ENCODE results near the gene TLNRD1.

Gene TLNRD1

DNA sequence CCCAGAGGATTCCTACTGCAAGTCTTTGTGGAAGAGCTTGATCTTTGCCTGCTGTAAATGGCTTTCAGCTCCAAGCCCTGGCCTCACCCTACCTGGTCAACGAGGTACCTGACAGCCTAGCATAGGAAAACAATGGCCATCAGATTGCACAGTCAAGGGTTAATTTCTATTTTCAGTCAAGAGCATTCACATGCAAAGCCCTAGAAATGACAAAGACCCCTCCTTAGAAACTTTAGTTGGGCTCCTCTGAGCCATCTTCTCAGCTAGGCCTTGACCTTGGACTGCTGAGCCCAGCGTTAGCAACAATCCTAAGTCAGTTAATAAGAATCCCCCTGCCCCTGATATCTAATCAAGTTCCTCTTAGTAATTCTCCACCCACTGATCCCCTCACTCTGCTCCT is 29.6 kb upstream of the TLNRD1 start:
- Histone ChIP-seq H3K9me2 (ENCODE audit: low read depth, low read length) (no peaks in the 10 kb centered on the region), H3K27ac (ENCODE audit: low read depth, low read length, poor library complexity, severe bottlenecking) (no peak overlapping the region), H3K79me2 (ENCODE audit: insufficient read depth, low read length) (no peaks in the 10 kb centered on the region), H3K4me3 (ENCODE audit: low read depth, low read length, poor library complexity, severe bottlenecking) (no peak overlapping the region), H3K4me2 (ENCODE audit: low read length) (no peak overlapping the region), H3K9me3 (ENCODE audit: low read length) (no peaks in the 10 kb centered on the region), H3F3A (ENCODE audit: insufficient read depth, low read length) (no peaks in the 10 kb centered on the region), H3K4me1 (ENCODE audit: insufficient read depth, low read length, severe bottlenecking) (no peaks in the 10 kb centered on the region), H4K20me1 (ENCODE audit: insufficient read depth, low read length) (no peaks in the 10 kb centered on the region), H3K36me3 (ENCODE audit: insufficient read depth, low read length) (peaks cover 10% of the 10 kb centered on the region; the same call in 1 of the 2 replicates), H3K9ac (ENCODE audit: low read length) (no peak overlapping the region), H3K27me3 (ENCODE audit: insufficient read depth, low read length) (no peaks in the 10 kb centered on the region), H2AFZ (ENCODE audit: low read length) (no peak overlapping the region)
- no peak for TF ChIP-seq EZH2 (IDR thresholded peaks at IDR 0.05; ENCODE audit: borderline replicate concordance, low read length)
- TF ChIP-seq, protein P1, sequence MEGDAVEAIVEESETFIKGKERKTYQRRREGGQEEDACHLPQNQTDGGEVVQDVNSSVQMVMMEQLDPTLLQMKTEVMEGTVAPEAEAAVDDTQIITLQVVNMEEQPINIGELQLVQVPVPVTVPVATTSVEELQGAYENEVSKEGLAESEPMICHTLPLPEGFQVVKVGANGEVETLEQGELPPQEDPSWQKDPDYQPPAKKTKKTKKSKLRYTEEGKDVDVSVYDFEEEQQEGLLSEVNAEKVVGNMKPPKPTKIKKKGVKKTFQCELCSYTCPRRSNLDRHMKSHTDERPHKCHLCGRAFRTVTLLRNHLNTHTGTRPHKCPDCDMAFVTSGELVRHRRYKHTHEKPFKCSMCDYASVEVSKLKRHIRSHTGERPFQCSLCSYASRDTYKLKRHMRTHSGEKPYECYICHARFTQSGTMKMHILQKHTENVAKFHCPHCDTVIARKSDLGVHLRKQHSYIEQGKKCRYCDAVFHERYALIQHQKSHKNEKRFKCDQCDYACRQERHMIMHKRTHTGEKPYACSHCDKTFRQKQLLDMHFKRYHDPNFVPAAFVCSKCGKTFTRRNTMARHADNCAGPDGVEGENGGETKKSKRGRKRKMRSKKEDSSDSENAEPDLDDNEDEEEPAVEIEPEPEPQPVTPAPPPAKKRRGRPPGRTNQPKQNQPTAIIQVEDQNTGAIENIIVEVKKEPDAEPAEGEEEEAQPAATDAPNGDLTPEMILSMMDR (IDR thresholded peaks at IDR 0.05; ENCODE audit: low read length), result no peak

DNA sequence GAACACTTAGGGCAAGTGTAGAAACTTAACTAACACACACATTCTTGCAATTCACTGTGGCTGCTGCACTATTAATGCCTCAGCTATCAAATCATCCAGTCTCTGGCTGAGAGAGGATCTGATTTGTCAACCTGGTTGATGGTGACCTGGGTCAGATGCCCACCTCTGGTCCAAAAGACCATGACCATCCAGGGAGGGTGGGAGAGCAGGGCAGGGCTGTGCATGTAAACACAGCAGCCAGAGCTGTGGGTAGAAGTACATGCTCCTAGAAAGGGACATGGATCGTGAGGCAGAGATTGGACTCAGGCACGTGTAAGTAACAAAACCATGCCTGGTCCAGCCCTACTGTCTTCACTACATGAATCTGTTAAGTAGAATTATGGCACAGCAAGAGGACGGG is 28.4 kb upstream of the TLNRD1 start:
- no peak overlapping the region for H3K27ac ChIP-seq (ENCODE audit: low read depth, low read length, poor library complexity, severe bottlenecking)
- no peak overlapping the region for H3K9ac ChIP-seq (ENCODE audit: low read length)
- no peaks in the 10 kb centered on the region for H3K4me1 ChIP-seq (ENCODE audit: insufficient read depth, low read length, severe bottlenecking)
- peaks cover 16% of the 10 kb centered on the region; the same call in 1 of the 2 replicates for H3K36me3 ChIP-seq (ENCODE audit: insufficient read depth, low read length)
- H3K79me2 ChIP-seq (ENCODE audit: insufficient read depth, low read length), result no peaks in the 10 kb centered on the region
- H3F3A ChIP-seq (ENCODE audit: insufficient read depth, low read length), result no peaks in the 10 kb centered on the region
- no peak overlapping the region for H2AFZ ChIP-seq (ENCODE audit: low read length)
- no peak overlapping the region for H3K4me3 ChIP-seq (ENCODE audit: low read depth, low read length, poor library complexity, severe bottlenecking)
- TF ChIP-seq, protein P1 (IDR thresholded peaks at IDR 0.05; ENCODE audit: low read length), result no peak
- TF ChIP-seq EZH2 (IDR thresholded peaks at IDR 0.05; ENCODE audit: borderline replicate concordance, low read length), result no peak
- H3K9me3 ChIP-seq (ENCODE audit: low read length), result no peaks in the 10 kb centered on the region
- no peaks in the 10 kb centered on the region for H3K9me2 ChIP-seq (ENCODE audit: low read depth, low read length)
- no peaks in the 10 kb centered on the region for H3K27me3 ChIP-seq (ENCODE audit: insufficient read depth, low read length)
- no peak overlapping the region for H3K4me2 ChIP-seq (ENCODE audit: low read length)
- no peaks in the 10 kb centered on the region for H4K20me1 ChIP-seq (ENCODE audit: insufficient read depth, low read length)

DNA sequence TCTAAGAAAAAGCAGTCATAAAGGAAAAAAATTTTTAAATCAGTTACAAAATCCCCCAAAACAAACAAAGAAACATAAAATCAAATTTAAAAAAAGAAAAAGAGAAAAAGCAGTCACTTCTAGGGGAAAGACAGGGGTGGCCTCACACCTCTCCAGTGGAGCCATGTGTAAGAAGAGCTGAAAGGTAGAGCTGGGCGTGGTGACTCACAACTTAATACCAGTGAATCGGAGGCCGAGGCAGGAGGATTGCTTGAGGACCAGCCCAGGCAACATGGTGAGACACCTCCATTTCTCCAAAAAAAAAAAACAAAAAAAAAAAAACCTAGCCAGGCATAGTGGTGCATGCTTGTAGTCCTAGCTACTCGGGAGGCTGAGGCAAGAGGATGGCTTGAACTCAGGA is 25.8 kb upstream of the TLNRD1 start:
- no peaks in the 10 kb centered on the region for H3K79me2 ChIP-seq (ENCODE audit: insufficient read depth, low read length)
- no peak overlapping the region for H3K4me3 ChIP-seq (ENCODE audit: low read depth, low read length, poor library complexity, severe bottlenecking)
- no peak overlapping the region for H2AFZ ChIP-seq (ENCODE audit: low read length)
- no peaks in the 10 kb centered on the region for H3K9me3 ChIP-seq (ENCODE audit: low read length)
- H3K27me3 ChIP-seq (ENCODE audit: insufficient read depth, low read length), result no peaks in the 10 kb centered on the region
- H3K9me2 ChIP-seq (ENCODE audit: low read depth, low read length), result no peaks in the 10 kb centered on the region
- no peak overlapping the region for H3K9ac ChIP-seq (ENCODE audit: low read length)
- no peaks in the 10 kb centered on the region for H4K20me1 ChIP-seq (ENCODE audit: insufficient read depth, low read length)
- H3K4me1 ChIP-seq (ENCODE audit: insufficient read depth, low read length, severe bottlenecking), result peaks cover 8% of the 10 kb centered on the region
- peaks cover 29% of the 10 kb centered on the region for H3K36me3 ChIP-seq (ENCODE audit: insufficient read depth, low read length)
- TF ChIP-seq, protein P1 (IDR thresholded peaks at IDR 0.05; ENCODE audit: low read length), result no peak
- H3F3A ChIP-seq (ENCODE audit: insufficient read depth, low read length), result 0 out of 2 replicates have a peak, but pooled peaks cover 8% of the 10 kb centered on the region
- no peak overlapping the region for H3K4me2 ChIP-seq (ENCODE audit: low read length)
- no peak overlapping the region for H3K27ac ChIP-seq (ENCODE audit: low read depth, low read length, poor library complexity, severe bottlenecking)

All from OCI-LY1 (cell line).